Measurements from ENCODE around the gene ANXA11.

DNA sequence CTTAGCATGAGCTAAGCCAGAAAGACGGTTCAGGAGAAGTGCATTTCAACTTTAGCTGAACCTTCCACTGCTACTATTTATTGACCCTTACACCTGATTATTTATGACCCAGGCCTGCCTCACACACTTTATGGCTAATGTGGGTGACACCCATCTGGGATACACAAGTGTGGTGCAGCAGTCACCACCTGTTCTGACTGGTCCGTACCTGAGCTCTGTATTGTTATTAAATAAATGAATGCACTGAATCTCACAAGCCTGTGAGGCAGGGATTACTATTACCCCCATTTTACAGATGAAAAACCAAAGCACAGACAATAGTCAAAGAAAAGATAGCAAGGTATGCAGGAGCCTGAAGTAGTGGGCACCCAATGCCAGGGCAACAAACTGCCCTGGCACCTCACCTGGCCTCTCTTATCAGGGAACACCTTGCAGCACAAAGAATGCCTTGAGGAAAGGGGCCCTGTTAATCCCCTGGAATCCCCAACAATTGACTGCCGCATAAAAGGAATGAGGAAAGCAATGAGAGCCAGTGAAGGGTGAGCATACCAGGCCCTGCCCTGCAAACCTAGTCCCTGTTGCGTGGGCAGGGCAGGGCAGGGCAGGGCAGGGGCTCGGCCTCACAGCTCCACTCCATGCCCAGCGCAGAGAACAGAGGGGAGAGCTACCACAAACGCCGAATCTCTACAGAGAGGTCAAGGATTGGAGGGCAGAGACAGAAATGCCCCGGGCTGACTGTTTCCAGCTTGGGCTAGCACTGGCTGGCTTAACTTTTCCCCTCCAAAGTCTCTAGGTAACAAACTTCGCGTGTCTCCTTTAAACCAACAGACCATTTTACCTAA lies 1.3 kb downstream of the ANXA11 start:
- TF ChIP-seq, protein P1, sequence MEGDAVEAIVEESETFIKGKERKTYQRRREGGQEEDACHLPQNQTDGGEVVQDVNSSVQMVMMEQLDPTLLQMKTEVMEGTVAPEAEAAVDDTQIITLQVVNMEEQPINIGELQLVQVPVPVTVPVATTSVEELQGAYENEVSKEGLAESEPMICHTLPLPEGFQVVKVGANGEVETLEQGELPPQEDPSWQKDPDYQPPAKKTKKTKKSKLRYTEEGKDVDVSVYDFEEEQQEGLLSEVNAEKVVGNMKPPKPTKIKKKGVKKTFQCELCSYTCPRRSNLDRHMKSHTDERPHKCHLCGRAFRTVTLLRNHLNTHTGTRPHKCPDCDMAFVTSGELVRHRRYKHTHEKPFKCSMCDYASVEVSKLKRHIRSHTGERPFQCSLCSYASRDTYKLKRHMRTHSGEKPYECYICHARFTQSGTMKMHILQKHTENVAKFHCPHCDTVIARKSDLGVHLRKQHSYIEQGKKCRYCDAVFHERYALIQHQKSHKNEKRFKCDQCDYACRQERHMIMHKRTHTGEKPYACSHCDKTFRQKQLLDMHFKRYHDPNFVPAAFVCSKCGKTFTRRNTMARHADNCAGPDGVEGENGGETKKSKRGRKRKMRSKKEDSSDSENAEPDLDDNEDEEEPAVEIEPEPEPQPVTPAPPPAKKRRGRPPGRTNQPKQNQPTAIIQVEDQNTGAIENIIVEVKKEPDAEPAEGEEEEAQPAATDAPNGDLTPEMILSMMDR (IDR thresholded peaks at IDR 0.05; ENCODE audit: poor library complexity): no peak
- no peak for TF ChIP-seq EZH2 (IDR thresholded peaks at IDR 0.05; ENCODE audit: borderline replicate concordance)
- TF ChIP-seq EZH2phosphoT487 (IDR thresholded peaks at IDR 0.05; ENCODE audit: low read depth, severe bottlenecking, unreplicated experiment): no peak

Measured in hepatocyte (in vitro differentiated cells).